GM12874 (cell line): Measurements from ENCODE around the gene SHTN1.

ENCODE experiments used
- TF ChIP-seq, protein P1 (sequence below): IDR thresholded peaks from 2 replicates; pipeline ENCODE4 v1.5.1; 2011; ENCODE audit warnings: low read depth, mild to moderate bottlenecking, control low read depth, low read length, moderate library complexity; ENCODE audit not compliant: insufficient read depth

Gene SHTN1

DNA sequence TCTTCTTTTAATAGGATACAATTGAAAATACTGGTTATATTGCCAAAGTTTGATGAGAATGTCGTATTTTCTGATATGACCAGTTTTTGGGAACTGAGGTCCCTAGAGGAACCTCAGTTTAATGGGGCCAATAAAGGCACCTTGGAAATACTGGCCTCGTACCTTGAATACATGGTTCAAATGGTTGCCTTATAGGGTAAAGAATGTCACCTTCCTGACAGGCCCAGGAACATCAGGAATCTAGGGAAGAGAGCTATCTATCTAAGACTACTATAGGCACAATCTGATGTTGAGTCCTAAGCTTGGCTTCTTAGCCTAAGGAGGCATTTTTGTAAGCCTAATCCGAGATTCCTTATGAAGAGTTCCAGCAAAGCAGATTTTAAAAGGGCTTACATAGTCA, 9.3 kb downstream of the SHTN1 start:
- TF ChIP-seq, protein P1, sequence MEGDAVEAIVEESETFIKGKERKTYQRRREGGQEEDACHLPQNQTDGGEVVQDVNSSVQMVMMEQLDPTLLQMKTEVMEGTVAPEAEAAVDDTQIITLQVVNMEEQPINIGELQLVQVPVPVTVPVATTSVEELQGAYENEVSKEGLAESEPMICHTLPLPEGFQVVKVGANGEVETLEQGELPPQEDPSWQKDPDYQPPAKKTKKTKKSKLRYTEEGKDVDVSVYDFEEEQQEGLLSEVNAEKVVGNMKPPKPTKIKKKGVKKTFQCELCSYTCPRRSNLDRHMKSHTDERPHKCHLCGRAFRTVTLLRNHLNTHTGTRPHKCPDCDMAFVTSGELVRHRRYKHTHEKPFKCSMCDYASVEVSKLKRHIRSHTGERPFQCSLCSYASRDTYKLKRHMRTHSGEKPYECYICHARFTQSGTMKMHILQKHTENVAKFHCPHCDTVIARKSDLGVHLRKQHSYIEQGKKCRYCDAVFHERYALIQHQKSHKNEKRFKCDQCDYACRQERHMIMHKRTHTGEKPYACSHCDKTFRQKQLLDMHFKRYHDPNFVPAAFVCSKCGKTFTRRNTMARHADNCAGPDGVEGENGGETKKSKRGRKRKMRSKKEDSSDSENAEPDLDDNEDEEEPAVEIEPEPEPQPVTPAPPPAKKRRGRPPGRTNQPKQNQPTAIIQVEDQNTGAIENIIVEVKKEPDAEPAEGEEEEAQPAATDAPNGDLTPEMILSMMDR, result no peak

DNA sequence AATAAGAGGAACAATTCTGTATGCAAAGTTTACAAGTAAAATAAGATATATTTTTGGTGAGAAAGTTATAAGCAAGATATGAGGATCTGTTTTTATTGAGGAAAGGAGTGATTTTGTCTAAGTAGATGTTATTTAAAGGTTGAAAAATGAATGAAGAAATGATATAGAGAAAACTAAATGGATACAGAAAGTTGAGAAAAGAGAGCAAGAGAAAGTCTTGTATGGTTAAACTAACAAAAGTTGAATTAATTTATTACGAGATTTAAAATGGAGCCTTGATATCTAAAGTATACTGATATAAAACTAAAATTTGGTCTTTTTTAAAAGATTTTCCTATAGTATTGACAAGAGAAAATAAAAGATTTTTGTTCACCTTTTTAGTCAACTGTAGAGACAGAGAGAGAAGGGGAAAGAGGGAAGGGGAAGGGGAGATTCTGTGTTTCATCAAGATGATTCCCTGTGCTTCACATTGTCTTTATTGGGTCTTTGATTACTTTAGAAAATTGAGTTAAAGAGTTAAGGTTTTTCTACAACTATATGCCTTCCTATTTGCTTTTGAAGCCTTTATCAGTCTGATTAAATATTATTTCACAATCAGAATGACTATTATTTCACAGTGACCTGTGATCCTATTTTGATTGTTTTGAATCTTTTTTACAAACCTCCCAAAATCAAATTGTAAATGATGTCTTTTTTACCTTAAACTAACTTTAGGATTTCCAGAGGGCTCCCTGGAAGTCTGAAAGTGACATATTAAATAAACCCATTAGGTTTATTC, 10.7 kb downstream of the SHTN1 start:
- TF ChIP-seq, protein P1, result no peak

DNA sequence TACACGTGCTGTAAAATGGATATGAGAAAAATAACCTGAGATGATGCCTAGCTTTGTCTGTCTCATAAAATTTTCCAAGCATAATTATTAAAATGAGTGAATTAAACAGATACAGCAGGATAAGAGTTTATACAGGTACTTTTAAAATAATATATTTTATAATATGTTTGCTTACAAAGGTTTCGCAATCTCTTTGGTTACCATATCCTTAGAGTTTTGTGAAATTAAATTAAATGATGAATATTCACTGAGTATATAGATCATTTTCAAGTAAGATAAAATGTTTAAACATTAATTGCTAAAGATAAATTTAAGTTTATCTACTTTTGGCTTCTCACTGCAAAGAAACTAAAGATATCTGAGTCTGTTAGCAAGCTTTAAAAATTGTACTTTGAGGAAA, 11.4 kb downstream of the SHTN1 start:
- TF ChIP-seq, protein P1, result no peak

DNA sequence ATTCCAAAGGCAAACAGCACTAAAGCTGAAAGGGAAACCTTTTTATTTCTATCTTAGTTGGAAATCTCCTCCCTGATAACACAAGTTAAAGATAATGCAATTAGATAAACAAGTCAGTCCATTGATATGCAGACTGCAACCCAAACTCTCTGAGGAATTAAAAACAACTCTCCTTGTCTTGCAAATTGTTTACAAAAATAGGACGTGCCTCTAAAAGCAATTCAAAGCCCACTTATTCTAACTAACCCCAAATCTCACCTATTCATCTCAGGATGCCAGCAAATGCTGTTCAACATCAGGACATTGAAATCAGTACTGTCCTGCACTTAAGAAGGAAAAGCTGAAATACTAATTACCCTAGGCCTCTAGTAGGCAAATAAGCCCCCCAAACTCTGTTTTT, 12.8 kb downstream of the SHTN1 start:
- TF ChIP-seq, protein P1, result no peak

DNA sequence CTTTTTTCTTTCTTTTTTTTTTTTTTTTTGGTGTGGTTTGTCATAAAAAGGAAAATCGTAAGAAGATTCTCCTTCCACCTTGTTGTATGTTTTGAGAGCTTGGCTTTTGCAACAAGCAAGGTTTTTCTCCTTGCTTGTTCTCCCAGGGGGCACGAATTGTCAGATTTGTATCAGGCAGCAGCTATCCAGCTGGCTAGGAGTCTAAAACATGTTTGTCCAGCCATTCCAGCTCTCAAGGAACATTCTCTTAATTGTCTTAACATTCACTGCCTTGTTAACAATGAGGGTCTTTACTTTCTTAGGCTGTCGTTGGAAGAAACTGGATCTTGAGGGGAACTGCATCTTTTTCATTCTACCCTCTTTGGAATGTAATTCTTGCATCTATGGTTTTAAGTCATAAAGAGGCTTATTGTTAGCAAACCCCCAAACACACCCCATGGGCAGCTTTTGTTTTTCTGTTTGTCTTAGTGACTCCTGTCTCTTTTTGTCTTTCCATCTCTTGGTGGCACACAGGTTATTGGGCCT, 14.6 kb downstream of the SHTN1 start:
- TF ChIP-seq, protein P1, result no peak

DNA sequence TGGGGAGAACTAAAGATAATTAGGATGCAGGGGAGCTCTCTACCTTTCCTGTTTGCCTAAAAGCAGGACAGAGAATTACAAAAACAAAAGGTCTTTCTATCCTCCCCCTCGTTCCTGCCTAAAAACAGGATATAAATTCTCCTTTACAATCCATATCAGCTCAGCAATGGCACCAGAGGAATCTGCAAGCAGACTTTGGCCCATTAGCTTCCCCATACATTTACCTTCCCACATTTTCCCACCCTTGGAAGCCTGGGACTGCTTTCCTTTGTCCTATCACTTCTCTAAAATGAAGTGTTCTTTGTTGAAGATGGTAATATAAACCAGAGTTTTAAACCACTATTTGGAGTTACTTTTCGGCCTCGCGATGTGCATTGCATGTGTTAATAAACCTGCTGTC, 15.5 kb downstream of the SHTN1 start:
- TF ChIP-seq, protein P1, result no peak

DNA sequence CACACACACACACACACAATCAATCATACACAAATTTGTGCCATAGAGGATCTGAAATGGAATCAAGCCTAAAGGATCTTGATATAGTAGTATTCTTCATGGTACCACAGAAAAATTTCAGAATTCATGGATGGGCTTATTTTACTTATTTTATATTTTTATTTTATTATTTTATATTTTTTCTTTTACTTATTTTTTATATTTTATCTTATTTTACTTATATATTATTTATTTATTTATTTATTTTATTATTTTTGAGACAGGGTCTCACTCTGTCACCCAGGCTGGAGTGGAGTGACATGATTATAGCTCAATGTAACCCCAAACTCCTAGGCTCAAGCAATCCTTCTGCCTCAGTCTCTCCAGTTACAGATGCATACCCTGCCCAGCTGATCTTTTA, 16.7 kb downstream of the SHTN1 start:
- TF ChIP-seq, protein P1, result no peak
